Mesothelial cell of epicardium (in vitro differentiated cells): ENCODE measurements around the gene PLCB1. TPM values are rescaled to one million over a fixed set of nuclear protein-coding genes. Genes with fewer than 3 reads are reported as not detected.

Source experiments
- DNase-seq, 2 experiments: peaks; one replicate each; pipeline ENCODE4 v3.0.0; 2021; ENCODE audit warnings: low spot score in 2 of 2; ENCODE audit not compliant: unreplicated experiment in 2 of 2
- H3K27ac Mint-ChIP-seq: 2 replicates; pipeline ENCODE4 v1.8.0; 2021; ENCODE audit warnings: mixed read lengths
- H3K27me3 Mint-ChIP-seq: 2 replicates; pipeline ENCODE4 v1.8.0; 2021; ENCODE audit warnings: low read depth, mixed read lengths
- H3K36me3 Mint-ChIP-seq: 2 replicates; pipeline ENCODE4 v1.8.0; 2021; ENCODE audit warnings: mixed read lengths
- H3K4me1 Mint-ChIP-seq: 2 replicates; pipeline ENCODE4 v1.8.0; 2021; ENCODE audit warnings: mixed read lengths
- H3K4me3 Mint-ChIP-seq: 2 replicates; pipeline ENCODE4 v1.8.0; 2021; ENCODE audit warnings: mild to moderate bottlenecking, moderate library complexity, mixed read lengths
- H3K9me3 Mint-ChIP-seq: 2 replicates; pipeline ENCODE4 v1.8.0; 2021; ENCODE audit warnings: mixed read lengths
- CTCF ChIP-seq: fragments of 200-600 bp; sonication (generic); IDR thresholded peaks from one replicate; pipeline ENCODE4 v1.5.0; 2021; ENCODE audit warnings: antibody characterized with exemption; ENCODE audit not compliant: unreplicated experiment
- total RNA-seq: library from RNA; stranded (reverse); gene quantifications from 3 replicates; pipeline ENCODE4 v1.2.1, GENCODE V29; 2021

Gene PLCB1
- total RNA-seq, 1 donor from 2014 or later = 41.5 TPM

DNA sequence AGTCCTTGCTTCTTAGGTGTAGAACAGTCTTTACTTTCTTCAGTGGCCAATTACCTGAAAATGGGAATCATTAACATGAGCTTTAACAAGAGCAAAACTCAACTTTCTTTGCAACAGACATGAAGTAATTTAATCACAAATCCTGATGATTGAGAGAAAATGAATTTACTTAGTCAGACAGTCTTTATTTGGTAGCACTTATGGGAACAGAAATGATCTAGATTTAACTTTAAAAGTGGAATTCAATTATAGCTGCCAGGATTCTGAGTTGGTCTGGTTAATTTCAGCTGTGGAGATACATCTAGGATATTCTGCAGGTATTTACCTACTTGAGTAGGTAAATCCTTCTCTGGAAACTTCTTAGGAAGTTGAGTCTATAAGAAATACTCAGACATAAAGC lies 492.6 kb downstream of the PLCB1 start:
- no peaks in the 10 kb centered on the region for H3K9me3 Mint-ChIP-seq
- no peak overlapping the region for H3K4me3 Mint-ChIP-seq
- no peaks in the 10 kb centered on the region for H3K4me1 Mint-ChIP-seq
- no peak overlapping the region for H3K27ac Mint-ChIP-seq
- H3K27me3 Mint-ChIP-seq = no peaks in the 10 kb centered on the region
- TF ChIP-seq CTCF = no peak
- DNase-seq = no peak
- H3K36me3 Mint-ChIP-seq = peaks cover 2% of the 10 kb centered on the region

GRCh38 chr20:8627340-8628004 lies 495.4 kb downstream of the PLCB1 start:
- no peak for TF ChIP-seq CTCF

GRCh38 chr20:8631271-8631670 lies 499.2 kb downstream of the PLCB1 start:
- Mint-ChIP-seq H3K4me1 (no peaks in the 10 kb centered on the region), H3K27me3 (no peaks in the 10 kb centered on the region), H3K4me3 (no peak overlapping the region), H3K27ac (no peak overlapping the region), H3K36me3 (peaks cover 4% of the 10 kb centered on the region), H3K9me3 (no peaks in the 10 kb centered on the region)
- DNase-seq = no peak
- TF ChIP-seq CTCF = no peak

More at GRCh38 chr20:8627340-8628004, 495.4 kb downstream of the PLCB1 start:
- Mint-ChIP-seq H3K27me3 (no peaks in the 10 kb centered on the region), H3K4me1 (no peaks in the 10 kb centered on the region), H3K36me3 (peaks cover 4% of the 10 kb centered on the region), H3K27ac (no peak overlapping the region), H3K9me3 (no peaks in the 10 kb centered on the region), H3K4me3 (no peak overlapping the region)
- no peak for DNase-seq

DNA sequence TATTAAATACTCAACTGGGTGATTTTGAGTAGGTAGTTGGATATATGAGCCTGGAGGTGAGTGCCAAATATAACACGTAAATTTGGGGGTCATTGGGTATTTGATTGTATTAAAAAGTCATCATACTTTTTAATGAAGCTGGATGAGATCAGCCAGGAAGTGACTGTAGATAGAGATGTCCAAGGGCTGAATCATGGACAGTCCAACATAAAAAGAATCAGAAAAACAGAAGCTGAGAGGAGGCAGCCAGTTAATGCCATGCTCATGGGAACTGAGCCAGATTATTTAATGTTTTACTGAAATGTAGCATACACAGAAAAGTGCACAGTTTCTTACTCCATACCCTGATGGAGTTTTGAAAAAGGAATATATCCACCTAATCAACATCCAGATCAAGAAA lies 501.3 kb downstream of the PLCB1 start:
- H3K4me1 Mint-ChIP-seq = no peaks in the 10 kb centered on the region
- H3K36me3 Mint-ChIP-seq = peaks cover 4% of the 10 kb centered on the region
- no peaks in the 10 kb centered on the region for H3K27me3 Mint-ChIP-seq
- no peaks in the 10 kb centered on the region for H3K9me3 Mint-ChIP-seq
- no peak overlapping the region for H3K27ac Mint-ChIP-seq
- no peak for TF ChIP-seq CTCF
- H3K4me3 Mint-ChIP-seq = no peak overlapping the region
- DNase-seq = no peak

- Mint-ChIP-seq H3K27ac (no peak overlapping the region), H3K4me1 (no peaks in the 10 kb centered on the region)
- no peak for DNase-seq
Measured at GRCh38 chr20:8635048-8635572, 503.0 kb downstream of the PLCB1 start.

More at GRCh38 chr20:8635048-8635572, 503.0 kb downstream of the PLCB1 start:
- no peak for TF ChIP-seq CTCF
- Mint-ChIP-seq H3K4me3 (no peak overlapping the region), H3K9me3 (no peaks in the 10 kb centered on the region), H3K27me3 (no peaks in the 10 kb centered on the region), H3K36me3 (peaks cover 2% of the 10 kb centered on the region)
